OCI-LY3 (cell line): Measurements from ENCODE around the gene IQCM.

Source experiments
- CTCF ChIP-seq: fragments of 200-600, 300-600 bp; sonication (generic); IDR thresholded peaks from 2 replicates; pipeline ENCODE4 v1.5.1; 2014; ENCODE audit warnings: antibody characterized with exemption, low read length, low read depth
- EZH2phosphoT487 ChIP-seq: fragments of 200-600 bp; shearing (Covaris generic); IDR thresholded peaks from 2 replicates; pipeline ENCODE4 v1.6.1; 2018; ENCODE audit warnings: antibody characterized with exemption, mixed run types, low read depth

GRCh38 chr4:149343614-149344013 lies 472.0 kb downstream of the IQCM start:
- TF ChIP-seq CTCF (no peak), EZH2phosphoT487 (no peak)
